Measurements from ENCODE around the gene RHOB. TPM values are rescaled to one million over a fixed set of nuclear protein-coding genes. Genes with fewer than 3 reads are reported as not detected.

Gene RHOB
- total RNA-seq, 1 experiment from 2014 or later, result 107 TPM

- DNase-seq (ENCODE audit: low read depth), result no peak
Measured at GRCh38 chr2:20472569-20472968, 25.7 kb downstream of the RHOB start.

- DNase-seq (ENCODE audit: low read depth), result no peak
Measured at GRCh38 chr2:20473128-20473527, 26.3 kb downstream of the RHOB start.

- no peak for DNase-seq (ENCODE audit: low read depth)
Measured at GRCh38 chr2:20474757-20475566, 28.1 kb downstream of the RHOB start.

- no peak for DNase-seq (ENCODE audit: low read depth)
Measured at GRCh38 chr2:20475567-20475952, 28.7 kb downstream of the RHOB start.

GRCh38 chr2:20476481-20476880, 29.6 kb downstream of the RHOB start:
- DNase-seq (ENCODE audit: low read depth), result no peak

- no peak for DNase-seq (ENCODE audit: low read depth)
Measured at GRCh38 chr2:20476950-20477349, 30.1 kb downstream of the RHOB start.

- no peak for DNase-seq (ENCODE audit: low read depth)
Measured at GRCh38 chr2:20478961-20479360, 32.1 kb downstream of the RHOB start.

- no peak for DNase-seq (ENCODE audit: low read depth)
Measured at GRCh38 chr2:20479835-20480234, 33.0 kb downstream of the RHOB start.

- no peak for DNase-seq (ENCODE audit: low read depth)
Measured at GRCh38 chr2:20480913-20481312, 34.0 kb downstream of the RHOB start.

- DNase-seq (ENCODE audit: low read depth), result no peak
Measured at GRCh38 chr2:20481798-20482405, 35.0 kb downstream of the RHOB start.

- no peak for DNase-seq (ENCODE audit: low read depth)
Measured at GRCh38 chr2:20482725-20483124, 35.9 kb downstream of the RHOB start.

GRCh38 chr2:20483194-20483895, 36.5 kb downstream of the RHOB start:
- DNase-seq (ENCODE audit: low read depth), result no peak

- DNase-seq (ENCODE audit: low read depth), result no peak
Measured at GRCh38 chr2:20484034-20484617, 37.3 kb downstream of the RHOB start.

GRCh38 chr2:20484810-20485611, 38.1 kb downstream of the RHOB start:
- DNase-seq (ENCODE audit: low read depth), result no peak

- no peak for DNase-seq (ENCODE audit: low read depth)
Measured at GRCh38 chr2:20485612-20486388, 38.9 kb downstream of the RHOB start.

- DNase-seq (ENCODE audit: low read depth), result no peak
Measured at GRCh38 chr2:20486571-20486970, 39.7 kb downstream of the RHOB start.

GRCh38 chr2:20487030-20487391, 40.1 kb downstream of the RHOB start:
- DNase-seq (ENCODE audit: low read depth), result no peak

- no peak for DNase-seq (ENCODE audit: low read depth)
Measured at GRCh38 chr2:20487392-20488174, 40.7 kb downstream of the RHOB start.

GRCh38 chr2:20488201-20488641, 41.3 kb downstream of the RHOB start:
- no peak for DNase-seq (ENCODE audit: low read depth)

- DNase-seq (ENCODE audit: low read depth), result no peak
Measured at GRCh38 chr2:20488782-20489181, 41.9 kb downstream of the RHOB start.

Measured in HT1080 (cell line).